A673 (cell line): ENCODE results near the gene CNGA1. TPM values are rescaled to one million over a fixed set of nuclear protein-coding genes. Genes with fewer than 3 reads are reported as not detected.

ENCODE experiments used
- BruUV-seq: library from RNA; stranded (reverse); fragments of 400-500 nt; replicated peaks from 2 replicates; lab custom pipeline; 2021; lab: Mats Ljungman, UMichigan
- CTCF ChIA-PET: fragments of 300-600 bp; sonication (Branson Sonifier 250); formaldehyde crosslinking; loops from one replicate; lab custom pipeline; 2022; ENCODE audit warnings: antibody characterized with exemption; lab: Charles Lee
- POLR2A ChIA-PET: fragments of 300-600 bp; sonication (Branson Sonifier 250); formaldehyde crosslinking; loops from one replicate; lab custom pipeline; 2022; ENCODE audit warnings: antibody characterized with exemption; ENCODE audit not compliant: low non-redundant PET; lab: Charles Lee
- DNase-seq: peaks from one replicate; pipeline ENCODE4 v3.0.0-alpha.2; 2015; ENCODE audit warnings: low spot score
- H3K27ac ChIP-seq: fragments of 200-600 bp; sonication (generic); 2 replicates; pipeline ENCODE4 v1.5.1; 2016; ENCODE audit warnings: mixed run types, low read depth, mild to moderate bottlenecking, mixed read lengths, antibody characterized with exemption, low read length; ENCODE audit not compliant: poor library complexity, severe bottlenecking
- H3K27me3 ChIP-seq: fragments of 200-600 bp; sonication (generic); replicated peaks from 2 replicates; pipeline ENCODE4 v1.6.1; 2017; ENCODE audit warnings: mixed run types, low read depth, mild to moderate bottlenecking, mixed read lengths, antibody characterized with exemption, low read length; ENCODE audit not compliant: insufficient read depth, poor library complexity
- H3K36me3 ChIP-seq: fragments of 200-600 bp; sonication (generic); 2 replicates; pipeline ENCODE4 v1.6.1; 2016; ENCODE audit warnings: mixed run types, mild to moderate bottlenecking, mixed read lengths, antibody characterized with exemption, low read length; ENCODE audit not compliant: insufficient read depth, poor library complexity, severe bottlenecking
- H3K4me1 ChIP-seq: fragments of 200-600 bp; sonication (generic); 2 replicates; pipeline ENCODE4 v1.6.1; 2017; ENCODE audit warnings: mixed run types, mild to moderate bottlenecking, mixed read lengths, antibody characterized with exemption, low read length; ENCODE audit not compliant: insufficient read depth, poor library complexity, severe bottlenecking
- H3K4me3 ChIP-seq: fragments of 200-600 bp; sonication (generic); 2 replicates; pipeline ENCODE4 v1.5.1; 2016; ENCODE audit warnings: low read depth, mixed run types, mild to moderate bottlenecking, mixed read lengths, low read length; ENCODE audit not compliant: poor library complexity, severe bottlenecking
- H3K9me3 ChIP-seq: fragments of 200-600 bp; sonication (generic); 2 replicates; pipeline ENCODE4 v1.6.1; 2016; ENCODE audit warnings: mixed run types, low read depth, mild to moderate bottlenecking, mixed read lengths, antibody characterized with exemption, low read length; ENCODE audit not compliant: poor library complexity, severe bottlenecking
- EZH2 ChIP-seq: fragments of 200-600 bp; sonication (generic); IDR thresholded peaks from 2 replicates; pipeline ENCODE4 v1.6.1; 2017; ENCODE audit warnings: borderline replicate concordance, low read depth, mild to moderate bottlenecking, mixed read lengths, antibody characterized with exemption, low read length; ENCODE audit not compliant: poor library complexity, severe bottlenecking
- intact Hi-C: fragments of 100-400 bp; cut with micrococcal nuclease; formaldehyde crosslinking; loops from one replicate; pipeline ENCODE4 v1.10.0; 2022; ENCODE audit not compliant: unreplicated experiment
- total RNA-seq: library from RNA; stranded (reverse); gene quantifications from 2 replicates; pipeline ENCODE4 v1.2.3, GENCODE V29; 2021
- TF ChIP-seq, protein P1 (sequence below): fragments of 300-800, 200-600 bp; sonication (generic); conservative IDR thresholded peaks from 2 replicates; pipeline ENCODE4 v1.5.1; 2017; ENCODE audit warnings: low read depth, mild to moderate bottlenecking, antibody characterized with exemption, low read length, moderate library complexity, mixed read lengths

CNGA1 gene
- total RNA-seq, 1 experiment from 2014 or later, result 0.39 TPM

DNA sequence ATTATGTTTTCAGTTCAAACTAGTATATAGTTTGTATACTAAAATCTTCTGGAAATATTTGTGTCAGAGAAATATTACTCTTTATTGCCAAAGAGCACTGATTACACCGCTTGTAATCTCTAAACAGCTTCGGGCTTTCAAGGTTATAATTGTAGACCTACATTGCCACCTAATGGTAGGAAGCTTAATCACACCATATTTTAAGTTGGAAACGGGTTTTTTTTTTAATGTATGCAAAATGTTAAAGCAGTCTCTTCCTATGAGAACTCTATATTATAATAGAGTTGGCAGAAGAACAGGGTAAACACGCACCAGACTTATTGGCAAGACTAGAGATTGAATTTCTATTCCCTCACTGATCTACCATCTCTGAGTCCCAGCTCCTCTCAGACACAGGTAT, 82.6 kb downstream of the CNGA1 start:
- Histone ChIP-seq H3K27me3 (peaks cover 4% of the 10 kb centered on the region), H3K36me3 (no peaks in the 10 kb centered on the region), H3K27ac (no peak overlapping the region), H3K9me3 (no peaks in the 10 kb centered on the region), H3K4me1 (peaks cover 11% of the 10 kb centered on the region), H3K4me3 (no peak overlapping the region)
- DNase-seq, result peak; percentile 76
- no TSS peak for BruUV-seq
- ChIA-PET POLR2A (interaction anchor here (0.5 to 0.7 kb wide), 2 partner anchors 125 to 265 kb away, joined by 3 read pairs; no protein-coding TSS in a partner anchor), CTCF (interaction anchor here (0.6 to 1.3 kb wide), 8 partner anchors 70 to 811 kb away, joined by 3 to 5 read pairs (median 3); no protein-coding TSS in a partner anchor)
- intact Hi-C loops, result loop anchor here (2.0 to 10.0 kb wide), 3 partner anchors 247 to 989 kb away; no protein-coding TSS in a partner anchor
- TF ChIP-seq, protein P1, sequence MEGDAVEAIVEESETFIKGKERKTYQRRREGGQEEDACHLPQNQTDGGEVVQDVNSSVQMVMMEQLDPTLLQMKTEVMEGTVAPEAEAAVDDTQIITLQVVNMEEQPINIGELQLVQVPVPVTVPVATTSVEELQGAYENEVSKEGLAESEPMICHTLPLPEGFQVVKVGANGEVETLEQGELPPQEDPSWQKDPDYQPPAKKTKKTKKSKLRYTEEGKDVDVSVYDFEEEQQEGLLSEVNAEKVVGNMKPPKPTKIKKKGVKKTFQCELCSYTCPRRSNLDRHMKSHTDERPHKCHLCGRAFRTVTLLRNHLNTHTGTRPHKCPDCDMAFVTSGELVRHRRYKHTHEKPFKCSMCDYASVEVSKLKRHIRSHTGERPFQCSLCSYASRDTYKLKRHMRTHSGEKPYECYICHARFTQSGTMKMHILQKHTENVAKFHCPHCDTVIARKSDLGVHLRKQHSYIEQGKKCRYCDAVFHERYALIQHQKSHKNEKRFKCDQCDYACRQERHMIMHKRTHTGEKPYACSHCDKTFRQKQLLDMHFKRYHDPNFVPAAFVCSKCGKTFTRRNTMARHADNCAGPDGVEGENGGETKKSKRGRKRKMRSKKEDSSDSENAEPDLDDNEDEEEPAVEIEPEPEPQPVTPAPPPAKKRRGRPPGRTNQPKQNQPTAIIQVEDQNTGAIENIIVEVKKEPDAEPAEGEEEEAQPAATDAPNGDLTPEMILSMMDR, result peak; percentile 71
- no peak for TF ChIP-seq EZH2

DNA sequence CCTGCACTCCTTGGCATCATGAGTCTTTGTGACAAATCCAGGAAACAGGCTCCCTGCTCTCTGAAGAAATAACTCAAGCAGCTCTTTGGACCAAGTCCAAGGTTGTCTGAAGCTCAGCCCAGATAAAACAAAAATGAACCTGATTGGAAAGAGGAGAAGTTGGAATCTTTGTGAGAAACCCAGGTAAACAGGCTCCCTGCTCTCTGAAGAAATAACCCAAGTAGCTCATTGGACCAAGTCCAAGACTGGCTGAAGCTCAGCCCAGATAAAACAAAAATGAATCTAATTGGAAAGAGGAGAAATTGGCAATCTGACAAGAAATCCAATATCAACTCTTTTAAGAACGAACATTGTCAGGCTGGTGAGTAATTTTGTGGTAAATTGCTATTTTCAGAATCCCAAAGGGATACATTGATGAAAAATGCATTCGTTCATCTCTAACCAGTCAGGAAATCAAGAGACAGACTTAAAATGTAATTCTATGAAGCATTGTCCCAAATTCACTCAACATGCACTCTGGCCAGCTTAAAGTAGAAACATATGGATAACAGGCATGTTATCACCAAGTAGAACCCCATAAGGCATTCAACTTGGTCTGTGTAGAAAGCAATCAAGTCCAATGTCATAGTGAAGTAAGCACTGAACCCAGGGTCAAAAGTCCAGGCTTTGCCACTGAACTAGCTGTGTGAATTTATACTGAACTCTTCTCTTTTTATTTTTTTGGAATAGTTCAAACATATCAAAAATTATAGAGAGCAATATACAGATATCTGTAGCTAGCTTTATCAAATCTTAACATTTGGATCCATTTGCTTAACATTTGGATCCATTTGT, 85.3 kb downstream of the CNGA1 start:
- no TSS peak for BruUV-seq
- peaks cover 12% of the 10 kb centered on the region for H3K27me3 ChIP-seq
- H3K4me1 ChIP-seq, result peaks cover 11% of the 10 kb centered on the region
- CTCF ChIA-PET, result no interaction called here
- DNase-seq, result peak; percentile 15
- intact Hi-C loops, result loop anchor here (5.0 to 10.0 kb wide), 2 partner anchors 244 to 986 kb away; no protein-coding TSS in a partner anchor
- H3K4me3 ChIP-seq, result no peak overlapping the region
- no peaks in the 10 kb centered on the region for H3K36me3 ChIP-seq
- H3K27ac ChIP-seq, result no peak overlapping the region
- TF ChIP-seq, protein P1, result no peak
- TF ChIP-seq EZH2, result no peak
- POLR2A ChIA-PET, result no interaction called here
- no peaks in the 10 kb centered on the region for H3K9me3 ChIP-seq

DNA sequence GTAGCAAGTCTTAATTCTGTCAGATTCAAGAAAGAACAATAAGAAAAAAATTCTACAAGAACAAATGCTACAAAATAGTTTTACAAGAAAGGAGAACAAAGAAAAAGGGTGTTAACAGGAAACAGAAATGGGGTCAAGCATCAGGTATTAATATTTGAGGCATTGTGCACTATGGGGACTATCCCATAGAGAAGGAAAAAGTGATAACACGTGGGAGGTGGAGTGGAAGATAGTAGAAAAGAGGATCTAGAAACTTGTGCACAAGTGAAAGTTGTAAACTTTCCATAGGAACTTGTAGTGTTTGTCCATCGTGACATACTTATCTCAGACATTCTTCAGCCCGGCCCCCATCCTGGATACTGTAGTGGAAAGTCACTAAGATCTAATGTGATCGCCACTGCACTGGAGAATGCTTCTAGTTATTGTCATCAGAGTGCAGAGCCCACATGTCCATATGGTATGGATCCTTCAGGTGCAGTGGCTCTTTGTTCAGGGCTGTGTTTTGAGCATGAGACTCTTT, 86.7 kb downstream of the CNGA1 start:
- ChIA-PET POLR2A (no interaction called here), CTCF (no interaction called here)
- H3K36me3 ChIP-seq, result no peaks in the 10 kb centered on the region
- H3K4me1 ChIP-seq, result peaks cover 11% of the 10 kb centered on the region
- intact Hi-C loops, result loop anchor here (5.0 to 10.0 kb wide), 3 partner anchors 213 to 985 kb away; no protein-coding TSS in a partner anchor
- H3K27ac ChIP-seq, result no peak overlapping the region
- TF ChIP-seq, protein P1, result no peak
- TF ChIP-seq EZH2, result no peak
- BruUV-seq, result no TSS peak
- H3K9me3 ChIP-seq, result no peaks in the 10 kb centered on the region
- peaks cover 12% of the 10 kb centered on the region for H3K27me3 ChIP-seq
- no peak overlapping the region for H3K4me3 ChIP-seq
- no peak for DNase-seq
